HG03442 (cell line): Measurements from ENCODE around the gene ATG16L2.
"Not testable (repeated sequence)": the region's sequence is repeated elsewhere in the genome, so short reads cannot be mapped to it uniquely, and the experiment has no call there.

Experiments used
- ATAC-seq: cut with Tn5 transposase; IDR thresholded peaks from one replicate; pipeline ENCODE4 v1.9.1; 2021; ENCODE audit warnings: mild to moderate bottlenecking, moderate library complexity; ENCODE audit not compliant: unreplicated experiment

ATG16L2 gene

DNA sequence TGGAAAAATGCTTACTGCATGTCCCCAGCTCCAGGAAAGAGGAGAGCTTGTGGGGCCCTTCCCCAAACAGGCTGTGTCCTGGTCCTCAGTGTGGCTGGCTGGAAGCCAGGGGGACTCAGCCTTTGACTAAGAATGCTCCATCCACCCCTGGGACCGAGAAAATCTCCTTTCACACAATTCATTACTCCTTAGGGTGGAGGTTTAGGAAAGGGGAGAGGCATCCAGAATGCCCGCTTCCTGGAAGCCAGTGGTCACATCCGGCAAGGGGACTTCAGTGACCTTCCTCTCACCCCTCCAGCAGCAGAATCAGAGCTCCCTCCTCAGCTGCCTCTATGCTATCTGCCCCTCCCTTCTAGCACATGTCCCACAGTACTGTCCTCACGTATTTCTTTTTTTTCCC, 21.9 kb downstream of the ATG16L2 start:
- no peak for ATAC-seq

DNA sequence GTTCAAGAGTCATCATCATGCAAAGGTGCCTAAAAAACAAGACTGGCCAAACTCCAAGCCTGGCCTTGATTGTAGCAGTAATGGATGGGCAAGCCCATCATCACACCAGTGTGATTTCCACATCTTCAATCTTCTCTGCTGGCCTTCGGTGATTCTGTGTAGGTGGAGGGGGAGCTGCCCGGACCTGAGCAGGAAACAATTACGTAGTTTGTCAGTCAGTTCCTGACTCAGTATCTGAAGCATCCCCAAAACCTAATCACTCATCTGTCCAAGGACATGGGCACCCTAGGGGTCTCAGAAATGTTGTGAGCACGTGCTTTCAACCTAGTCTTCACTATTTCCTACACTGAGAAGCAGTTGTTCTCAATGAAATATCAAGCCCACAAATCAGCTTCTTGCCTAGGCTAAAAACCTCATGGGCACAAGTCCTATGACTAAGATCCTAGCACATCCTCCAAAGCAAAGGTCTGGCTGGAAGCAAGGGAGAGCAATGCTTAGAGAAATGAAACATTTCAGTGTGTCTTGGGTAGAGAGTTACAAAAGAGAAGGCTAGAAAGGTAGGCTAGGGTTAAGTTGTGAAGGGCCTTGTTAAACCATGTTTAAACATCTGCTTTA, 24.6 kb downstream of the ATG16L2 start:
- no peak for ATAC-seq

DNA sequence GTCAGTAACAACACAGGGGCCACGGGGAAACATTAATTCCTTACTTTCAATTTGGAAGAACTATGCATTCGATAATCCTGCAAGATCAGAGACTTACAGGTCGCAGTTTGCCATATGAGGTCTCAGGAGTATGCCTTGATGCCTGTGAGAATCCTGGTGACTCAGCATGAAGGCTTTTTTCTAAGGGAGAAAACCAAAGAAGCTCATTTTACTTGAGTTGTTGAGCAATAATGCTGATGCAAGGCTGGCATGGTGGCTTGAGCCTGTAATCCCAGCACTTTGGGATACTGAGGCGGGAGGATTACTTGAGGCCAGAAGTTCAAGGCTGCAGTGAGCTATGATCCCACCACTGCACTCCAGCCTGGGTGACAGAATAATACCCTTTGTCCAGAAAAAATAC, 26.6 kb downstream of the ATG16L2 start:
- no peak for ATAC-seq

GRCh38 chr11:72841397-72841796, 27.2 kb downstream of the ATG16L2 start:
- no peak for ATAC-seq

DNA sequence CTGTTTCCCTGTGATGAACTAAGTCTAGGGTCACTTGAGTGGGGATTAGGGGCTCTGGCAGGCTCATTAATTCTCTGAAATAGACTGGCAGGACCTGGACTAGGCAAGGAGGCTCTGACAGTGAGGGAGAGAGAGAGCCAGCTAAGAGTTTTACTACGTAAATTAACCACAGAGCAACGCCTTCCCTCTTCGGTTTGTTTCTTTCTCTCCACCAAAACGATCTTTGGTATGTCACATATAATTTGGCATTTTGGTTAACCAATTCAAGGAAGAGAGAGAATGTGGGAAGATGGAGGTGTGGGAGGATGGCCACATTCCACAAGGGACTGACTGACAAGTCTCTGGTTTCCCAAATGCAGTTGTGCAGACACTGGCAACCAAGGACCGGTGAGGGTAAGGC, 27.9 kb downstream of the ATG16L2 start:
- ATAC-seq = no peak

DNA sequence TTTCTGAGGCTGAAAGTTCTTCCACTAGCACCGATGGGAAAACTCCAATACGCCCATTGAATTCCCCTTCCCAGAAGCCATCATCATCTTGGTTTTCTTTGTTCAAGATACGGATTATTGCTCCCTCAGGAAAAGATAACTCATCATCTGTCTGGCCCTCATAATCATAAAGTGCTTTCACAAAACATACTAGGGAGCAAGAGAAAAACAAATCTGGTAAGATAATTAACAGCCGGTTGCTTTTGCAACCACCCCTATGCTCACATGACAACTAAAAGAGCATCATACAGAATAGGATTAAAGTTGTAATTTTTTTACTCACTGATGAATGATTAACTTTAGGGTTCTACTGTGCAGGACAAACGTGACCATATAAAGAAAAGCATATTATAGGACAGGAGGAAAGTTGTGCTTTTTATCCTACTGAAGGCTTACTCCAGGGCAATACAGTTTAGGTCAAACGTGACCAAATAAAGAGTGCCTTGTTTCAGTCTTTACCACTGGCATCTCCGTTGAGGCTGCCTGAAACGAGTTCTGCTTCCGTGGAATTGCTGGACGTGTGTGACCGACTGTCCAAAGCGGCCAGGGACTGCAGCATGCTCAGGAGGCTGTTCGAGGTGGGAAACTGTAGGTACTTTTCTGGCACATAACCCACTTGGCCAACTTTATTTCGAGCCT, 28.6 kb downstream of the ATG16L2 start:
- no peak for ATAC-seq

- ATAC-seq = no peak
Observed at GRCh38 chr11:72844356-72844755, 30.1 kb downstream of the ATG16L2 start.

DNA sequence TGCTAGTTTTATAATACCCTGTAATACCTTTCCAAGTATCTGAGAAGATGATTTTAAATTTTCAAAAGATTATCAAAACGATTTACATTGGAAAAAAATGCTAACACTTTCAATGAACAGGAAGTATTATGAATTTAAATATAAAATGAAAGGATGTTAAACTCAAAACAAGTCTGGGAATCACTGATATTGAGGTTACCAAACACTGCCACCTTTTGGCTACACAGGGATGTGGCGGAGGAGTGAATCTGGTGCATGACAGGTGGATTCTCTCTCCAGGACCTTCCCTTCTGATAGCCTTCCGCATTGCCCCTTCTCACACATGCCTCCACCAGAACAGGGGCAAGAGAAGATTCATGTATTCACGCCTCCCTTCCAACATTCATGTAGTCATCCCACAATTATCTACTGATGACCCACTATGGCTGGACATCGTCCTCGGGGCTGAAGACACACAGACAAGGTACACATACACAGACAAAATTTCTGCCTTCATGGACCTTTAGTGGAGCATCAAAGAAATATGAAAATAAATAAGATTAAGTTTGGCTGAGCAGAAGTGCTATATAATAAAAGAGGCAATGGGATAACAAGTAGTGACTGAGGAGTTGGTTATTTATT, 34.7 kb downstream of the ATG16L2 start:
- ATAC-seq = no peak

- ATAC-seq = no peak
Observed at GRCh38 chr11:72850832-72851231, 36.6 kb downstream of the ATG16L2 start.

- ATAC-seq = no peak
Observed at GRCh38 chr11:72851726-72852125, 37.5 kb downstream of the ATG16L2 start.

DNA sequence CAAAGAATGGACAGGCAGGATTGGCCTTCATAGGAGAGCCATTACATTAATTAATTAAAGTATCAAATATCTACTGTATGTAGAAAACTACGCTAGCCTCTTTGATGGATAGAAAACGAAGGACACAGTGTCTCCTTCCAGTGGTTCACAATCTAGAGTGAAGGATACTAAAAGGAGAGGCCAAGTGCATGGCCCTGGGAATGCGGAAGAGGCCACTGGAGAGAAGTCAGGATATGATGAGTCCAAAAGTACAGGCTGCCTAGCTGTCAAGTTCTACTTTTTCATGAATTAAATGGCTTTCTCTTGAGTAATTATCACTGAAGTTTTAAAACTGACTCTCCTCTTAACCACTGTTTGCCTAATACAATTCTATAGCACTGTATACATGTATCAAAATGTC, 41.9 kb downstream of the ATG16L2 start:
- ATAC-seq = no peak

DNA sequence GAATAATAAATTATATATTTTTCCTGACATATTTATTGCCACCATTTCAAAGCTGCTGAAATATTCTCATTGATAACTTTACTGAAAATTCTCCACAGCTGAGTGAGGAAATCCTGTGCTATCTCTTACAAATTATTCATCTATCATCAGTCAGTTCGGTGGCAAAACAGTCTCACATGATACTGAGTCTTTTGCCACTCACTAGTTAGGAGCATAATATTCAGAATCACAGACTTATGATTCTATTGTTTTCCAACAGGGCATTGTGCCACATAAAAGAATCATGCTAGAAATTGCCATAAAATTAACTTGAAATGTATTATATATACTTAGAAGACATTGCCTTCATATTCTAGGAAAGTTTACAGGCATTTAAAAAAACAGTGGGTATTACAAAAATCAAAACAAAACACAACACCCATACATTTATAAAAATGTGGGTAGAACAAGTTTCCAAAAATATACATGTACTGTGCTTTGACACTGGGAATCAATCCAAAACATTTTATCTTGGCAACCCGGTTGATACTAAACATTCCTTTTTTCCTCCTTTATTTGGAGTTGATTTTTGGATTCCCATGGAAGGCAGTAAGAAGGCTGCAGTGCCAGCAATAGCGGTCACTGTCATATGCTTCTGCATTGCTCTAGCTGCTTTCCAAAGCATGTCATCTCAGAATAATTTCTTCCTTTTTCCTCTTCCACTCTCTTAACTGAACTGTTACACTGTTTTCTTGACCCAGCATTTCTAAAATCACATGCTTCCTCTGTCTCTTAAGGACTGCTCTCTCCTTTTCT, 42.5 kb downstream of the ATG16L2 start:
- no peak for ATAC-seq

- not testable (repeated sequence) for ATAC-seq
Observed at GRCh38 chr11:72858267-72858666, 44.1 kb downstream of the ATG16L2 start.

DNA sequence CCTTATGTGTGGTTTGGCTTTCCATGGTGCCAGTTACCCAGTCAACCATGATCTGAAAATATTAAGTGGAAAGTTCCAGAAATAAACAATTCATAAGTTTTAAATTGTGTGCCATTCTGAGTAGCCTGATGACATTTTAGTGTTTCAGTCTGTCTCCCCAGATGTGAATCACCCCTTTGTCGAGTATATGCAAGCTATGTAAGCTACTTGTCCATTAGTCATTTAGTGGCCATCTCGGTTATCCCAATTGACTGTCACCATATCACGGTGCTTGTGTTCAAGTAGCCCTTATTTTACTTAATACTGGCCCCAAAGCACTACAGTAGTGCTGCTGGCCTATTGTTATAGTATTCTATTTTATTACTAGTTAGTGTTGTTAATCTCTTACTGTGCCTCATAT, 44.9 kb downstream of the ATG16L2 start:
- ATAC-seq = no peak

DNA sequence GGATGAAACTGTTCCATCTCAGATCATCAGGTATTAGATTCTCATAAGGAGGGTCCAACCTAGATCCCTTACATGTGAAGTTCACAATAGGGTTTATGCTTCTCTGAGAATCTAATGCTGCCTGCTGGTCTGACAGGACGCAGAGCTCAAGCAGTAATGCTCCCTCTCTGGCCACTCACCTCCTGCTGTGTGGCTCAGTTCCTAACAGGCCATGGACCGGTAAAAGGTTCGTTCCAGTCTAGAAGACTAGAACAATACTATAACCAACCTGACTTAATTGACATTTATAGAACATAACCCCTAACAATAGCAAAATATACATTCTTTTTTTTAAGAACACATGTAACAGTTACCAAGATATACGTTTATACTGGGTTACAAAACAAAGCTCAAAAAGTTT, 45.8 kb downstream of the ATG16L2 start:
- ATAC-seq = no peak

DNA sequence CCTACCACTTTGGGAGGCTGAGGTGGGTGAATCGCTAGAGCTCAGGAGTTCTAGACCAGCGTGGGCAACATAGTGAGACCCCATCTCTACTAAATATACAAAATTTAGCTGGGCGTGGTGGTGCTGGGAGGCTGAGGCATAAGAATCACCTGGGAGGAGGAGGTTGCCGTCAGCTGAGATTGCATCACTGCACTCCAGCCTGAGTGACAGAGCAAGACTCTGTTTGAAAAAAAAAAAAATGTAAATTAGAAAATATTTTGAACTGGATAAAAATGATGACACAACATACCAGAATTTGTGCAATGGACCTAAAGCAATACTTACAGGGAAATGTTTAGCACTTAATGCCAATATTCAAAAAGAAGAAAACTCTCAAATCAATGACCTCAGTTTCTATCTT, 46.4 kb downstream of the ATG16L2 start:
- ATAC-seq = no peak

GRCh38 chr11:72863091-72863490, 48.9 kb downstream of the ATG16L2 start:
- no peak for ATAC-seq

DNA sequence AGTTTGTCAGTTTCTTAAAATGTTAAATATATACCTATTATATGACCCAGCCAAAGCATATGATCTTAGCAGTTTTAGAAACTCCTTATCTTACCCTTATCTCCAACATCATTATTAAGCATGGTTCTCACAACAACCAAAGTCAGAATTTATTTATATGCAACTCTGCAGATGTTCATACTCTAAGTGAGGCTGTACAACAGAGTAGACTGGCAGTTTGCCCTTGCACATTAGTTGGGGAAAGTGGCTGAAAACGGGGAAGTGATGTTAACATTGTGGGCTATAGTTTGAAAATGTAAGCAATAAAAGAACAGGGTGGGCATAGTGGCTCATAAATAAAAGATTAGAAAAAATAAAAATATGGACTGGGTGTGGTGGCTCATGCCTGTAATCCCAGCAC, 49.7 kb downstream of the ATG16L2 start:
- no peak for ATAC-seq

DNA sequence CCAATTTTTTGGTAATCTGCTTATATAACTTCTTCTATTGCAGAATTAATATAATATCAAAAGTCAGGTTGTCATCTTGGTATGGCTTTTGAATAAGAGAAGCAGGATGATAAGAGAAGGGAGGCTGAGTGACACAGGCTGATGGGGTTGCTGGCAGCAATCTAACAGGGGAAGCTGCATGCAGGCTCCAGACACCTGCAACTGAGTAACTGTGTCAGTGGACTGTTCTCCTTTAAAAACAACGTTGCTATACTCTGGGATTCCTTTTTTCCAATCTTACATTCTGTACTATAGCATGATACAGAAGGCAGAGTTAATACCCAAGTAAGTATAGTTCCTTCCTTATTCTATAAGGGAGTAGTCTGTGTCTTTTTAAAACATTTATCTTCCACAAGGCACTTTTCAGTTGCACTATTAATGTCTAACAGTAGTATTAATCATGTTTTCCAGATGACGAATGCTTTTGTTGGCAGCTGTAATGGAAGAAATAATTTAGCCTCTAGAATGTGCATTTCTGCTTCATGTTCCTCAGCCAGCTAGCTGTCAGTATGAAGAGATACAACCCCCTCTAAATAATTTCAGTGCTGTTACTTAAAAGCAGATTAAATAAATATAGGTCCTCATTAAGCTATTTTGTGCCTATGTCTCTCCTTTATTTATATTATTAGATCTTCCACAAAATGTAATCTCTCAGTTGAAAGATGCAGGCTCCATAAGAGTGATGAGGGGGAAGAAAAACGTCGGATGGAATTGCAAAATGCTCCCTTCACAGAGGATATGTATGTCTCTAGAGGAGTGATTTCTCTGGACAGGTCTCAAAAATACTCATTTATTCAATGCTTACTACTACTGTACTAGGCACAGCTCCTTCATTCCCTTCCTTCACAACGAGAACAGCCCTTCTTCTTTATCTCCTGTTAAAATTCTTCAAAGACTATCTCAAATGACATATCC, 50.8 kb downstream of the ATG16L2 start:
- no peak for ATAC-seq

DNA sequence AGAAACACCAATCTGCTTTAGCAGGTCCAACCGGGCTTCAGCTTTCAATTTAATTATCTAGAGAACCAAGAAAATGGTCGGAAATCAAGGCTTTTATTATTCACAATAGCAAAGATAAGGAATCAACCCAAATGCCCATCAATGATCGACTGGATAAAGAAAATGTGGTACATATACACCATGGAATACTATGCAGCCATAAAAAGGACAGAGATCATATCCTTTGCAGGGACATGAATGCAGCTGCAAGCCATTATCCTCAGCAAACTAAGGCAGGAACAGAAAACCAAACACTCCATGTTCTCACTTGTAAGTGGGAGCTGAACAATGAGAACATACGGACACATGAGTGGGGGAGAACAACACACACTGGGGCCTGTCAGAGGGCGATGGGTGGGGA, 53.8 kb downstream of the ATG16L2 start:
- ATAC-seq = no peak

DNA sequence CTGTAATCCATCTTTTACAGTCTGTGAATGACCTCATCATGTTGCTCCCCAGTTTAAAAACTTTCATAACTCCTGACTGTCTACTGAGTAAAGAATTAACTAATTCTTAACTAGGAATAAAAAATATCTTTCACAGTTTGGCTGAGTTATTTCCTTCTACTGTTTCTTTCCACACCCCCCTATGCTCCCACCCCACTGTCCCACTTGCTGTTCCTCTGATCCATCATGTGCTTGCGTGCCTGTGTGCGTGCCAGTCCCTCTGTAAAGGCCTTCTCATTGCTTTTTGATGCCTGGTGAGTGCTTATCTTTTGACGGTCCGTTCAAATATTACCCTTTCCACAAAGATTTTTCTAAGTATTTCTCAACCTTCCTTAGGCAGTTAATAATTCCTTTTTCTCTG, 55.6 kb downstream of the ATG16L2 start:
- no peak for ATAC-seq
